Chondrocyte (in vitro differentiated cells): ENCODE results near the gene DNAH17. TPM values are rescaled to one million over a fixed set of nuclear protein-coding genes. Genes with fewer than 3 reads are reported as not detected.

Experiments used
- DNase-seq: peaks from one replicate; pipeline ENCODE4 v3.0.0; 2021; ENCODE audit warnings: mixed read lengths, low spot score
- H3K27ac Mint-ChIP-seq: one replicate; pipeline ENCODE4 v1.8.0; 2021; ENCODE audit warnings: mild to moderate bottlenecking, moderate library complexity, mixed read lengths; ENCODE audit not compliant: unreplicated experiment
- H3K27me3 Mint-ChIP-seq: 2 replicates; pipeline ENCODE4 v1.8.0; 2021; ENCODE audit warnings: low read depth, mixed read lengths
- H3K36me3 Mint-ChIP-seq: 2 replicates; pipeline ENCODE4 v1.8.0; 2021; ENCODE audit warnings: low read depth, mixed read lengths
- H3K4me1 Mint-ChIP-seq: 2 replicates; pipeline ENCODE4 v1.8.0; 2021; ENCODE audit warnings: low read depth, mild to moderate bottlenecking, mixed read lengths
- H3K4me3 Mint-ChIP-seq: one replicate; pipeline ENCODE4 v1.8.0; 2021; ENCODE audit warnings: mild to moderate bottlenecking, moderate library complexity, mixed read lengths; ENCODE audit not compliant: unreplicated experiment
- H3K9me3 Mint-ChIP-seq: 2 replicates; pipeline ENCODE4 v1.8.0; 2021; ENCODE audit warnings: low read depth, mixed read lengths
- CTCF ChIP-seq: fragments of 200-600 bp; sonication (generic); IDR thresholded peaks from 2 replicates; pipeline ENCODE4 v1.5.0; 2021; ENCODE audit warnings: antibody characterized with exemption, mild to moderate bottlenecking, moderate library complexity
- total RNA-seq: library from RNA; stranded (reverse); gene quantifications from 3 replicates; pipeline ENCODE4 v1.2.1, GENCODE V29; 2021

DNAH17 gene
- total RNA-seq, 1 donor from 2014 or later = 0.42 TPM

- H3K27me3 Mint-ChIP-seq = no peaks in the 10 kb centered on the region
- peak overlapping the region; percentile 95 for H3K27ac Mint-ChIP-seq
- peak; percentile 11 for TF ChIP-seq CTCF
- no peaks in the 10 kb centered on the region for H3K9me3 Mint-ChIP-seq
- no peak overlapping the region for H3K4me3 Mint-ChIP-seq
- peaks cover 12% of the 10 kb centered on the region for H3K36me3 Mint-ChIP-seq
- peaks cover 41% of the 10 kb centered on the region for H3K4me1 Mint-ChIP-seq
- no peak for DNase-seq
These were observed 161.1 kb downstream of the DNAH17 start for GRCh38 chr17:78415821-78416711.

- Mint-ChIP-seq H3K9me3 (no peaks in the 10 kb centered on the region), H3K27ac (peak overlapping the region; percentile 22), H3K4me1 (peaks cover 29% of the 10 kb centered on the region), H3K36me3 (peaks cover 4% of the 10 kb centered on the region), H3K27me3 (no peaks in the 10 kb centered on the region), H3K4me3 (no peak overlapping the region)
- DNase-seq = no peak
- TF ChIP-seq CTCF = no peak
These were observed 162.7 kb downstream of the DNAH17 start for GRCh38 chr17:78414178-78415162.

GRCh38 chr17:78412403-78412802 is 164.8 kb downstream of the DNAH17 start:
- peak; percentile 66 for TF ChIP-seq CTCF
- Mint-ChIP-seq H3K9me3 (no peaks in the 10 kb centered on the region), H3K36me3 (peaks cover 4% of the 10 kb centered on the region), H3K4me1 (peaks cover 32% of the 10 kb centered on the region), H3K27ac (no peak overlapping the region), H3K27me3 (no peaks in the 10 kb centered on the region), H3K4me3 (no peak overlapping the region)
- no peak for DNase-seq

GRCh38 chr17:78411241-78411857 is 165.8 kb downstream of the DNAH17 start:
- H3K27me3 Mint-ChIP-seq = no peaks in the 10 kb centered on the region
- H3K36me3 Mint-ChIP-seq = peaks cover 4% of the 10 kb centered on the region
- H3K27ac Mint-ChIP-seq = no peak overlapping the region
- H3K9me3 Mint-ChIP-seq = no peaks in the 10 kb centered on the region
- TF ChIP-seq CTCF = no peak
- H3K4me3 Mint-ChIP-seq = no peak overlapping the region
- DNase-seq = no peak
- peaks cover 21% of the 10 kb centered on the region for H3K4me1 Mint-ChIP-seq
